Hepatocyte (in vitro differentiated cells): ENCODE data around the gene TTLL12.

Source experiments
- CTCF ChIP-seq: fragments of 200-600 bp; sonication (generic); IDR thresholded peaks from 2 replicates; pipeline ENCODE4 v1.5.1; 2016; ENCODE audit warnings: antibody characterized with exemption, mild to moderate bottlenecking; ENCODE audit not compliant: poor library complexity
- EZH2phosphoT487 ChIP-seq: fragments of 200-600 bp; sonication (generic); IDR thresholded peaks from one replicate; pipeline ENCODE4 v1.6.1; 2018; ENCODE audit warnings: antibody characterized with exemption, mild to moderate bottlenecking, low read depth, moderate library complexity; ENCODE audit not compliant: unreplicated experiment, severe bottlenecking

GRCh38 chr22:43180670-43181069, 6.3 kb downstream of the TTLL12 start:
- TF ChIP-seq CTCF = no peak
- no peak for TF ChIP-seq EZH2phosphoT487
